Effector memory CD8-positive, alpha-beta T cell (primary cell): ENCODE results near the gene TMEM219.

ENCODE experiments used
- ATAC-seq: fragments of 150-1000 bp; cut with Tn5 transposase; replicated peaks from 2 replicates; pipeline ENCODE4 v1.10.0; 2021; ENCODE audit warnings: mild to moderate bottlenecking, moderate library complexity
- DNase-seq, 3 experiments: peaks; one replicate each; pipeline ENCODE4 v3.0.0; 2021
- H3K27ac Mint-ChIP-seq, 2 donors: one replicate each; pipeline ENCODE4 v1.8.0; 2022; ENCODE audit warnings: mild to moderate bottlenecking in 2 of 2, mixed read lengths in 2 of 2, moderate library complexity in 2 of 2
- H3K27me3 Mint-ChIP-seq, 2 donors: one replicate each; pipeline ENCODE4 v1.8.0; 2022; ENCODE audit warnings: mixed read lengths in 2 of 2
- H3K36me3 Mint-ChIP-seq: one replicate; pipeline ENCODE4 v1.8.0; 2022; ENCODE audit warnings: mild to moderate bottlenecking, moderate library complexity, mixed read lengths; ENCODE audit not compliant: insufficient read depth
- H3K4me1 Mint-ChIP-seq, 2 donors: one replicate each; pipeline ENCODE4 v1.8.0; 2022; ENCODE audit warnings: low read depth in 2 of 2, mixed read lengths in 2 of 2
- H3K4me3 Mint-ChIP-seq, 2 donors: one replicate each; pipeline ENCODE4 v1.8.0; 2022; ENCODE audit warnings: mild to moderate bottlenecking in 2 of 2, mixed read lengths in 2 of 2, moderate library complexity in 2 of 2
- H3K9me3 Mint-ChIP-seq, 2 donors: one replicate each; pipeline ENCODE4 v1.8.0; 2022; ENCODE audit warnings: mixed read lengths in 2 of 2

The TMEM219 gene

DNA sequence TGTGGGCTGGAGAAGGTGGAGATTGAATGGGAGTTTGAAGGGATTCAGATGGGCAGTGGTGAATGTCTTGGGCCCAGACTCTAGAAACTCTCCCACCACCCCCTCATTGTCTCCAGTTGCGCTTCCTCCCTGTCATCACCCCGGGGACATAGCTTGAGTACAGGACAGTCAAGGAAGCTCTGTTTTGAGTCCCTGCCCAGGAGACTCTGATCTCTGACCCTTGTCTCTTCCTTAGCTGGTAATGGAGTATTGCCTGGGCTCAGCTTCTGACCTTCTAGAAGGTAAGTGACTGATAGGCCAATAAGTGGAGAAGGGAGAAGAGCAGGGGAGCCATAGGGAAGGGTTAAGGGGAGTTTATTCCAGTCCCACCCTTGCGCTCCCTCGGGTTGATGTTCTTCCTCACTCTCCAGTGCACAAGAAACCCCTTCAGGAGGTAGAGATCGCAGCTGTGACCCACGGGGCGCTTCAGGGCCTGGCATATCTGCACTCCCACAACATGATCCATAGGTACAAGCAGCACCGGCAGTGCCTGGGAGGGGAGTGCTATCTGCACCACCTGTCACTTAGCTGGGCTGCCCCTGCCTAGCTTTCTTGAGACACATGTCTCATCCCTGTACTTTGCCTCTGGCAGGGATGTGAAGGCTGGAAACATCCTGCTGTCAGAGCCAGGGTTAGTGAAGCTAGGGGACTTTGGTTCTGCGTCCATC, 16.8 kb downstream of the TMEM219 start:
- peaks cover 27 to 31% of the 10 kb centered on the region in 2 donors for H3K4me1 Mint-ChIP-seq
- DNase-seq (no peak), ATAC-seq (no peak)
- no peak overlapping the region for H3K4me3 Mint-ChIP-seq
- peaks cover 39% of the 10 kb centered on the region for H3K36me3 Mint-ChIP-seq
- H3K9me3 Mint-ChIP-seq: no peaks in the 10 kb centered on the region
- H3K27ac Mint-ChIP-seq: peak overlapping the region in 1 of 2 donors; percentile 20
- no peaks in the 10 kb centered on the region for H3K27me3 Mint-ChIP-seq

DNA sequence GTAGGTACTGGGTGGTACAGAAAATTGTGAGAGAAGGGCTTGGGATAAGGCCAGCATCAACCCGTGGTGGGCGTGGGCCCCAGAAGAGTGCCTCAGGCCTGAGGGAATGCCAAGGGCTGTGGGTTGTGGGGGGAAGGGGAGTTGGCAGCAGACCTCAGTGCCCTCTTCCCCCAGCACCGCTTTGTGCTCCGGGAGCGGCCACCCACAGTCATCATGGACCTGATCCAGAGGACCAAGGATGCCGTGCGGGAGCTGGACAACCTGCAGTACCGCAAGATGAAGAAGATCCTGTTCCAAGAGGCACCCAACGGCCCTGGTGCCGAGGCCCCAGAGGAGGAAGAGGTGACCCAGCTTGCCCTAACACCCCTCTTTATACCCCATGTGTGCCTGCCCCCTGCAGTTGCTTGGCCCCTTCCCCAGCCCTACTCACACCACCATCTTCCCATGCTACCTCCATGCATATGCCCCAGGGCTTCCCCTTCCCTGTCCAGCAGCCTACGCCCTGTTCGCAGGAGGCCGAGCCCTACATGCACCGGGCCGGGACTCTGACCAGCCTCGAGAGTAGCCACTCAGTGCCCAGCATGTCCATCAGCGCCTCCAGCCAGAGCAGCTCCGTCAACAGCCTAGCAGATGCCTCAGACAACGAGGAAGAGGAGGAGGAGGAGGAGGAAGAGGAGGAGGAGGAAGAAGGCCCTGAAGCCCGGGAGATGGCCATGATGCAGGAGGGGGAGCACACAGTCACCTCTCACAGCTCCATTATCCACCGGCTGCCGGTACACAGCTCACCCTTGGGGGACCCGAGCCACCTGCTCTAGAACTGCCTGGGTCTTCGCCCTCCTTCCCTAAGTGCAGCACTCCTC, 20.9 kb downstream of the TMEM219 start:
- no peak for ATAC-seq
- Mint-ChIP-seq H3K27me3 (no peaks in the 10 kb centered on the region), H3K4me3 (no peak overlapping the region), H3K4me1 (peaks cover 3% of the 10 kb centered on the region in 2 donors), H3K9me3 (no peaks in the 10 kb centered on the region), H3K36me3 (peaks cover 45% of the 10 kb centered on the region), H3K27ac (peak overlapping the region in 1 of 2 donors; percentile 49)
- no peak for DNase-seq

DNA sequence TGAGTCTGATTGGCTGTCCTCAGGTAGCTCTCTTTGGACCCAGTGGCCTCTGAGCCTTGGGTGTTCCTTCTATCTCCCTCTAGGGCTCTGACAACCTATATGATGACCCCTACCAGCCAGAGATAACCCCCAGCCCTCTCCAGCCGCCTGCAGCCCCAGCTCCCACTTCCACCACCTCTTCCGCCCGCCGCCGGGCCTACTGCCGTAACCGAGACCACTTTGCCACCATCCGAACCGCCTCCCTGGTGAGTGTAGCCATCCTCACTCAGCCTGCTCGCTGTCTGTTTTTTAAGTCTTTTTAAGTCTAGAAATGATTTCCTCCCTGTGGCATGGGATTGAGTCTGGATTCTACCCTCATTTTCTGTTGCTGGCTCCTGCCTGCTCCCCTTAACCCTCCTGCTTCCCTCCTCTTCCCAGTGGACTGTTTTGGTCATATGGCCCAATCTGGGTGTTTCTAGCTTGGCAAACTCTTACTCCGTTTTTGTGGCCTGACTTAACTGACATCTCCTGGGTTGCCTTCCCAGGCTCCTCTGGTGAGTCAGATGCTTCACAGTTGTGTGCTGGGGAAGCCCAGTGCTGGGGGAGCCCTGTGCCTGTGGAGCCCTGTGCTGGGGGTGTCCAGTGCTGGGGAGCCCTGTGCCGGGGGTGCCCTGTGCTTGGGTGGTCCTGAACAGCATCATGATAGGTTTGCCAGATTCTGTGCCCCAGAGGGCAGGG, 21.7 kb downstream of the TMEM219 start:
- ATAC-seq (no peak), DNase-seq (no peak)
- peak overlapping the region; percentile 49 to 52 for H3K27ac Mint-ChIP-seq
- H3K9me3 Mint-ChIP-seq: no peaks in the 10 kb centered on the region
- H3K4me1 Mint-ChIP-seq: peaks cover 0 to 3% of the 10 kb centered on the region in 2 donors
- H3K36me3 Mint-ChIP-seq: peaks cover 48% of the 10 kb centered on the region
- no peaks in the 10 kb centered on the region for H3K27me3 Mint-ChIP-seq
- H3K4me3 Mint-ChIP-seq: no peak overlapping the region

DNA sequence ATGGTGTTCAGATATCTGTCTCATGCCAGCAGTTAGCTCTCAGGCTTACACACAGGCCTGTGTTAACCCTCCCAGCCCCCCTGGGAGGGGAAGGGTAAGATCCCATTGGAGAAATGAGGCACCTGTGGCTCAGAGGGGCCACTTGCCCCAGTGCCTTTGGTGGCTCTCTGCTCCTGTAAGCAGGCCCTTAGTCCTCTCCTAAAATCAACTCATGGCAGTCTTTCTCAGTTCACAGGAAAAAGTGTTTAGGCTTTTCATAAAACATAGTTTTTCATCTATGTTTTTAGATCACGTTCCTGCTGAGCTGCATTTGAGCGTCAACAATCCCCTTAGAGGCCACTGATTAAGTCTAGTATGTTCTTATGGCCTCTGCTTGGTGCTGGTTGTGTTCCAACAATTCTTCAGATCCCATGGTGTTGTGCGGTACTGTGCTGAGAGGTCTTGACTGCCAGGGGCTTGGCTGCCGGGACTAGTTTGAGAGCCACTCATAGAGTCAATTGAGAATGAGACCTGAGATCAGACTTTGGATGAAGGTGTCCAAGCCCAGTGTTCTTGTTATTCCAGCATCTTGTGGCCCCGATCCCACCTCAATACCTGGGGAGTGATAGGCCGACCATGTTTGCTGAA, 22.4 kb downstream of the TMEM219 start:
- ATAC-seq (no peak), DNase-seq (no peak)
- H3K4me3 Mint-ChIP-seq: no peak overlapping the region
- peak overlapping the region; percentile 49 to 52 for H3K27ac Mint-ChIP-seq
- H3K9me3 Mint-ChIP-seq: no peaks in the 10 kb centered on the region
- H3K36me3 Mint-ChIP-seq: peaks cover 51% of the 10 kb centered on the region
- H3K27me3 Mint-ChIP-seq: no peaks in the 10 kb centered on the region
- H3K4me1 Mint-ChIP-seq: peaks cover 0 to 5% of the 10 kb centered on the region in 2 donors

DNA sequence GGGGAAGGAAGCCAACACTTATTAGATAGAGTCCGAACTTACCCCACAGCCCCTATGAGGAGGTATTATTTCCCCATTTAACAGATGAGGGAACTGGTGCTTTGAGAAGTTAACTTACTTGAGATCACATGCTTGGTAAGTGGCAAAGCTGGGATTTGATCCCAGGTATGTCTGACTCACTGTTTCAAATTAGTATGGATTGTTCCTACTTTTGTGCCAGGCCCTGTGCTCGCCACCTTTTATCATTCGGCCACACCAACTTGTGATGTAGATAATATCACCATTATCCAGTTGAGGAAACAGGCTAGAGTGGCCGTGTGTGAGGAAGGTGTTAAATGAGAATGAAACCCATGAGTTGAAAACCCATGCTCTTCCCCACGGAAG, 22.9 kb downstream of the TMEM219 start:
- ATAC-seq (no peak), DNase-seq (no peak)
- Mint-ChIP-seq H3K4me1 (peaks cover 0 to 5% of the 10 kb centered on the region in 2 donors), H3K9me3 (no peaks in the 10 kb centered on the region), H3K36me3 (peaks cover 47% of the 10 kb centered on the region), H3K27me3 (no peaks in the 10 kb centered on the region), H3K27ac (no peak overlapping the region), H3K4me3 (no peak overlapping the region)

DNA sequence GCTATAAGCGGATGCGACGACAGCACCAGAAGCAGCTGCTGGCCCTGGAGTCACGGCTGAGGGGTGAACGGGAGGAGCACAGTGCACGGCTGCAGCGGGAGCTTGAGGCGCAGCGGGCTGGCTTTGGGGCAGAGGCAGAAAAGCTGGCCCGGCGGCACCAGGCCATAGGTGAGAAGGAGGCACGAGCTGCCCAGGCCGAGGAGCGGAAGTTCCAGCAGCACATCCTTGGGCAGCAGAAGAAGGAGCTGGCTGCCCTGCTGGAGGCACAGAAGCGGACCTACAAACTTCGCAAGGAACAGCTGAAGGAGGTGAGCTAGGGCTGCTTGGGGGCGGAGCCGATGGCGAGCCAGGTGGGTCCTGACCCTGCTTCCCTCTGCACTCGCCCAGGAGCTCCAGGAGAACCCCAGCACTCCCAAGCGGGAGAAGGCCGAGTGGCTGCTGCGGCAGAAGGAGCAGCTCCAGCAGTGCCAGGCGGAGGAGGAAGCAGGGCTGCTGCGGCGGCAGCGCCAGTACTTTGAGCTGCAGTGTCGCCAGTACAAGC, 23.5 kb downstream of the TMEM219 start:
- ATAC-seq (no peak), DNase-seq (no peak)
- Mint-ChIP-seq H3K4me3 (no peak overlapping the region), H3K36me3 (peaks cover 42% of the 10 kb centered on the region), H3K4me1 (peaks cover 0 to 3% of the 10 kb centered on the region in 2 donors), H3K27me3 (no peaks in the 10 kb centered on the region), H3K27ac (peak overlapping the region in 1 of 2 donors; percentile 47), H3K9me3 (no peaks in the 10 kb centered on the region)

DNA sequence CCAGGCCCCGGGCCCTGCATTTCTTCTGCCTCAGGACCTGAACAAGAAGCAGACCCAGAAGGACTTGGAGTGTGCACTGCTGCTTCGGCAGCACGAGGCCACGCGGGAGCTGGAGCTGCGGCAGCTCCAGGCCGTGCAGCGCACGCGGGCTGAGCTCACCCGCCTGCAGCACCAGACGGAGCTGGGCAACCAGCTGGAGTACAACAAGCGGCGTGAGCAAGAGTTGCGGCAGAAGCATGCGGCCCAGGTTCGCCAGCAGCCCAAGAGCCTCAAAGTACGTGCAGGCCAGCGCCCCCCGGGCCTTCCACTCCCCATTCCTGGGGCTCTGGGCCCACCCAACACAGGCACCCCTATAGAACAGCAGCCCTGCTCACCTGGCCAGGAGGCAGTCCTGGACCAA, 24.4 kb downstream of the TMEM219 start:
- ATAC-seq (no peak), DNase-seq (no peak)
- Mint-ChIP-seq H3K4me1 (peaks cover 0 to 3% of the 10 kb centered on the region in 2 donors), H3K4me3 (no peak overlapping the region), H3K27ac (no peak overlapping the region), H3K36me3 (peaks cover 40% of the 10 kb centered on the region), H3K9me3 (no peaks in the 10 kb centered on the region), H3K27me3 (no peaks in the 10 kb centered on the region)

DNA sequence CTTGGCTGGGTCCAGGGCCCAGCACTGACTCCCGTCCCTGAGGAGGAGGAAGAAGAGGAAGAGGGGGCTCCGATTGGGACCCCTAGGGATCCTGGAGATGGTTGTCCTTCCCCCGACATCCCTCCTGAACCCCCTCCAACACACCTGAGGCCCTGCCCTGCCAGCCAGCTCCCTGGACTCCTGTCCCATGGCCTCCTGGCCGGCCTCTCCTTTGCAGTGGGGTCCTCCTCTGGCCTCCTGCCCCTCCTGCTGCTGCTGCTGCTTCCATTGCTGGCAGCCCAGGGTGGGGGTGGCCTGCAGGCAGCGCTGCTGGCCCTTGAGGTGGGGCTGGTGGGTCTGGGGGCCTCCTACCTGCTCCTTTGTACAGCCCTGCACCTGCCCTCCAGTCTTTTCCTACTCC, 25.1 kb downstream of the TMEM219 start:
- no peak for ATAC-seq
- H3K36me3 Mint-ChIP-seq: peaks cover 37% of the 10 kb centered on the region

DNA sequence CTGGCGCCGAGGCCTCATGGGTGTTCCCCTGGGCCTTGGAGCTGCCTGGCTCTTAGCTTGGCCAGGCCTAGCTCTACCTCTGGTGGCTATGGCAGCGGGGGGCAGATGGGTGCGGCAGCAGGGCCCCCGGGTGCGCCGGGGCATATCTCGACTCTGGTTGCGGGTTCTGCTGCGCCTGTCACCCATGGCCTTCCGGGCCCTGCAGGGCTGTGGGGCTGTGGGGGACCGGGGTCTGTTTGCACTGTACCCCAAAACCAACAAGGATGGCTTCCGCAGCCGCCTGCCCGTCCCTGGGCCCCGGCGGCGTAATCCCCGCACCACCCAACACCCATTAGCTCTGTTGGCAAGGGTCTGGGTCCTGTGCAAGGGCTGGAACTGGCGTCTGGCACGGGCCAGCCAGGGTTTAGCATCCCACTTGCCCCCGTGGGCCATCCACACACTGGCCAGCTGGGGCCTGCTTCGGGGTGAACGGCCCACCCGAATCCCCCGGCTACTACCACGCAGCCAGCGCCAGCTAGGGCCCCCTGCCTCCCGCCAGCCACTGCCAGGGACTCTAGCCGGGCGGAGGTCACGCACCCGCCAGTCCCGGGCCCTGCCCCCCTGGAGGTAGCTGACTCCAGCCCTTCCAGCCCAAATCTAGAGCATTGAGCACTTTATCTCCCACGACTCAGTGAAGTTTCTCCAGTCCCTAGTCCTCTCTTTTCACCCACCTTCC, 25.6 kb downstream of the TMEM219 start:
- Mint-ChIP-seq H3K4me3 (no peak overlapping the region), H3K27ac (peak overlapping the region in 1 of 2 donors; percentile 84), H3K4me1 (peaks cover 0 to 3% of the 10 kb centered on the region in 2 donors), H3K9me3 (no peaks in the 10 kb centered on the region), H3K36me3 (peaks cover 34% of the 10 kb centered on the region), H3K27me3 (no peaks in the 10 kb centered on the region)
- no peak for DNase-seq
- no peak for ATAC-seq

More for the DNA sequence above, 25.1 kb downstream of the TMEM219 start:
- DNase-seq: no peak
- Mint-ChIP-seq H3K27ac (no peak overlapping the region), H3K27me3 (no peaks in the 10 kb centered on the region), H3K4me1 (peaks cover 0 to 3% of the 10 kb centered on the region in 2 donors), H3K9me3 (no peaks in the 10 kb centered on the region), H3K4me3 (no peak overlapping the region)

DNA sequence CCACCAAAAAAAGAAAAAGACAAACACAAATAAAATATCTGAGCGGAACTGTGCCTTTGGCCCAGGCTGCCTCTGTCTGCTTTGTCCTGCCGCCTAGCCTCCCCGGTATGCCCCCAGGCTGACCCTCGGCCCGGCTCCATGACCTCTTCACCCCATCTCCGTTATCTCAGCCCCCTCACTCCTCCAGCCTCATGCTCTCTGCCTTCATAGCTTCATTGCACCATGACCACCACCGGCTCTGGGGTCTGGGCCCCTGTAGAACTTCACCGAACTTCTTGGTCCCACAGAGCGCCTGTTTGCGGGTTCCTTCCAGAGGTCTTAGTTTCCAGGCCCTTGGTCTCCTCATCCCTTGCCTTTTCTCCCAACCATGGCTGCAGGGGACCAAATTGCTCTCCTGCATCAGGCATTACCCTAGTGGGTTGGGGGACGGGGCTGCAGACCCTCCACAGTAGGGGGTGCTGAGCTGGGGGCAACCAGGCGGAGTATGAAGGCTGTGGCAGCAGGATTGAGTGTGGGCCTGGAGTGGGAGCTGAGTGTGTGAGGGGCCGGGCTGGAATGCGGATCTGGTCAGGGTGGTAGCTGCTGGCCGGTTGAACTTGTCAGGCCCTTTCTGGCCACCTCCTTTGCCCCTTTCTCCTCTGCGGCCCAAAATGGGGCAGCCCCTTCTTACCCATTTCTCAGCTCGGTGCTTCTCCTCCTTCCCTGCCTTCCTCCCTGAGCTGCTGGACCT, 26.6 kb downstream of the TMEM219 start:
- Mint-ChIP-seq H3K4me1 (peaks cover 0 to 3% of the 10 kb centered on the region in 2 donors), H3K27ac (peak overlapping the region in 1 of 2 donors; percentile 84), H3K27me3 (no peaks in the 10 kb centered on the region), H3K9me3 (no peaks in the 10 kb centered on the region), H3K36me3 (peaks cover 34% of the 10 kb centered on the region), H3K4me3 (no peak overlapping the region)
- ATAC-seq: no peak
- no peak for DNase-seq

DNA sequence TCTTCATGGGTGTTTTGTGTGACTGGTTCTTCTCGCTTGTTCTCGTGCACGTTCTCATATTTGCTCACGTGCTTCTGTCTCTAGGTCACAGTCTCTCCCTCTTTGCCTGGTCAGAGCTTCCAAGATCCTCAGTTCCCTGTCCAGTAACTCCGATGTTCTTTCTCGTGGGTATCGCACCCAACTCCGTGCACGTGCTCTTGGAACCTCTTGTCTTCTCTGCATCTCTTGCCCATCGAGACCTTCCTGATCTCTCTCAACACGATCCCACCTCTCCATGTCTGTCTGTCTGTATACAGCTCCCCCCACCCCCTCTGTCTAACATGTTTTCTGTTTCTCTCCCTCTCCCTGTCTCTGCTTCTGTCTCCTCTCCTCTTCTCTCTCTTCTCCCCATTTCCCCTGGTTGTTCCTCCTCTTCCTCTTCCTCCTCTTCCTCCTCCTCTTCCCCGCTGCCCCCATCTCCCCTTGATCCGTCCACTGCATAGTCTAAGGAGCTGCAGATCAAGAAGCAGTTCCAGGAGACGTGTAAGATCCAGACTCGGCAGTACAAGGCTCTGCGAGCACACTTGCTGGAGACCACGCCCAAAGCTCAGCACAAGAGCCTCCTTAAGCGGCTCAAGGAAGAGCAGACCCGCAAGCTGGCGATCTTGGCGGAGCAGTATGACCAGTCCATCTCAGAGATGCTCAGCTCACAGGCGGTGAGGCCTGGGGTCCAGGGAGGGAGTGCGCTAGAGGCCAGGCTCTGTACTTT, 27.4 kb downstream of the TMEM219 start:
- peaks cover 36% of the 10 kb centered on the region for H3K36me3 Mint-ChIP-seq
- peak overlapping the region in 1 of 2 donors; percentile 84 for H3K27ac Mint-ChIP-seq
- DNase-seq: no peak
- H3K27me3 Mint-ChIP-seq: no peaks in the 10 kb centered on the region
- H3K9me3 Mint-ChIP-seq: no peaks in the 10 kb centered on the region
- H3K4me3 Mint-ChIP-seq: no peak overlapping the region
- H3K4me1 Mint-ChIP-seq: peaks cover 1 to 4% of the 10 kb centered on the region in 2 donors
- ATAC-seq: no peak
